NCI-H526 (cell line): ENCODE data around the gene HGD.

Source experiments
- DNase-seq, 2 experiments: peaks; one replicate each; lab custom pipeline; 2025; lab: John Stamatoyannopoulos, UW

The HGD gene

GRCh38 chr3:120587332-120587975 lies 94.6 kb downstream of the HGD start:
- DNase-seq = no peak
